ENCODE measurements around the gene SLCO1B1. TPM values are rescaled to one million over a fixed set of nuclear protein-coding genes. Genes with fewer than 3 reads are reported as not detected.
A peak's percentile ranks its signal among the peaks of the same experiment; 100 is the strongest.

SLCO1B1 gene
- total RNA-seq, 1 donor from 2014 or later, result 0.21 TPM

DNA sequence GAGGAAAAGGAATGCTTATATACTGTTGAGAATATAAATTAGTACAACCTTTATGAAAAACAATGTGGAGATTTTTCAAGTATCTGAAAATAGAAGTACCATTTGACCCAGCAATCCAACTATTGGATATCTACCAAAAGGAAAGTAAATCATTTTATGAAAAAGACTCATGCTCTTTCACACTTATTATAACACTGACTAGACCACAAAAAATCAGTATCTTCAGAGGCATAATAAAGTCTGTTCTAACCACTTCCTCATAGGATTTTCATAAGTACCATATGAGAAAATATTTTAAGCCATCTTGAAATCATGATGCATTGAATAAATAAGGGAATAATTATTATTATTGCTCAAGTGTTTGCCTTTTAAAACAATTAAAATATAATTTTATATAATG, 90.8 kb downstream of the SLCO1B1 start:
- no peak for DNase-seq (ENCODE audit: low read depth, low spot score)
- Mint-ChIP-seq H3K4me1 (peaks cover 4% of the 10 kb centered on the region), H3K27ac (ENCODE audit: unreplicated experiment) (no peak overlapping the region), H3K27me3 (ENCODE audit: low read depth) (no peaks in the 10 kb centered on the region), H3K9me3 (peaks cover 3% of the 10 kb centered on the region), H3K36me3 (ENCODE audit: low read depth) (no peaks in the 10 kb centered on the region), H3K4me3 (no peak overlapping the region)
- TF ChIP-seq, protein P1, sequence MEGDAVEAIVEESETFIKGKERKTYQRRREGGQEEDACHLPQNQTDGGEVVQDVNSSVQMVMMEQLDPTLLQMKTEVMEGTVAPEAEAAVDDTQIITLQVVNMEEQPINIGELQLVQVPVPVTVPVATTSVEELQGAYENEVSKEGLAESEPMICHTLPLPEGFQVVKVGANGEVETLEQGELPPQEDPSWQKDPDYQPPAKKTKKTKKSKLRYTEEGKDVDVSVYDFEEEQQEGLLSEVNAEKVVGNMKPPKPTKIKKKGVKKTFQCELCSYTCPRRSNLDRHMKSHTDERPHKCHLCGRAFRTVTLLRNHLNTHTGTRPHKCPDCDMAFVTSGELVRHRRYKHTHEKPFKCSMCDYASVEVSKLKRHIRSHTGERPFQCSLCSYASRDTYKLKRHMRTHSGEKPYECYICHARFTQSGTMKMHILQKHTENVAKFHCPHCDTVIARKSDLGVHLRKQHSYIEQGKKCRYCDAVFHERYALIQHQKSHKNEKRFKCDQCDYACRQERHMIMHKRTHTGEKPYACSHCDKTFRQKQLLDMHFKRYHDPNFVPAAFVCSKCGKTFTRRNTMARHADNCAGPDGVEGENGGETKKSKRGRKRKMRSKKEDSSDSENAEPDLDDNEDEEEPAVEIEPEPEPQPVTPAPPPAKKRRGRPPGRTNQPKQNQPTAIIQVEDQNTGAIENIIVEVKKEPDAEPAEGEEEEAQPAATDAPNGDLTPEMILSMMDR (conservative IDR thresholded peaks at IDR 0.05), result no peak

DNA sequence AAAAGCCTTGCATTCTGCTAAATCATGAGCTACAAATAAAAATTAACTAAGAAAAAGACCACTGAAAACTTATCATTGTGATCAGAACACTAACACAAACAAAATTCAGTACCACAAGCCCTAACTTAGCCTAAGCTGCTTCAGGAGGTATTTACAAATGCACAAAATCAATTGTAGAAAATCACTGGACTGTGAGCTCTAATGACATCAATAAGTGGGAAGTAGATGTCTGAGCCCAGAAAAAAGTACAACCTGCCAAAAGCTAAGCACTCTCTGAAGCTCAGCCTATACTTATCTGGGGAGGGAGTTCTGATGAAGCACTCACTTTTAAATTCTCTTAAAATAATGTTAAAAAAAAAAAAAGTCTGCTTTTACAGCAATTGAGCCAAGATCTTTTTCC, 92.9 kb downstream of the SLCO1B1 start:
- no peaks in the 10 kb centered on the region for H3K27me3 Mint-ChIP-seq (ENCODE audit: low read depth)
- H3K9me3 Mint-ChIP-seq, result peaks cover 3% of the 10 kb centered on the region
- TF ChIP-seq, protein P1 (conservative IDR thresholded peaks at IDR 0.05), result no peak
- H3K4me3 Mint-ChIP-seq, result no peak overlapping the region
- no peak for DNase-seq (ENCODE audit: low read depth, low spot score)
- H3K4me1 Mint-ChIP-seq, result peaks cover 4% of the 10 kb centered on the region
- H3K36me3 Mint-ChIP-seq (ENCODE audit: low read depth), result peaks cover 2% of the 10 kb centered on the region
- no peak overlapping the region for H3K27ac Mint-ChIP-seq (ENCODE audit: unreplicated experiment)

DNA sequence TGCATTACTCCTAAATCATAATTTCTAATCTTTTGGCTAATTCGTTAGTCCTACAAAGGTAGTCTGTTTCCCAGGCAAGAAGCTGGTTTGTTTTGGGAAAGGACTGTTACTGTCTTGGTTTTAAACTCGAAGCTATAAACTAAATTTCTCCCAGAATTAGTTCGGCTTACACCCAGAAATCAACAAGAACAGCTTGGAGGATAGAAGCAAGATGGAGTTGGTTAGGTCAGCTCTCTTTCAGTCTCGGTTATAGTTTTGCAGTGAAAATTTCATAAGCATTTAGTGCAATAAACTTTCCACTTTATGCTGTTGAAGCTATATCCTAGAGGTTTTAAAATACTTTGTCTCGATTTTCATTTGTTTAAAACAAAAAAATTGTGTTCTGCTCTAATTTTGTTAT, 103.4 kb downstream of the SLCO1B1 start:
- TF ChIP-seq, protein P1 (conservative IDR thresholded peaks at IDR 0.05), result no peak
- Mint-ChIP-seq H3K27ac (ENCODE audit: unreplicated experiment) (no peak overlapping the region), H3K4me3 (no peak overlapping the region), H3K4me1 (no peaks in the 10 kb centered on the region), H3K36me3 (ENCODE audit: low read depth) (peaks cover 6% of the 10 kb centered on the region), H3K9me3 (no peaks in the 10 kb centered on the region), H3K27me3 (ENCODE audit: low read depth) (no peaks in the 10 kb centered on the region)
- no peak for DNase-seq (ENCODE audit: low read depth, low spot score)

DNA sequence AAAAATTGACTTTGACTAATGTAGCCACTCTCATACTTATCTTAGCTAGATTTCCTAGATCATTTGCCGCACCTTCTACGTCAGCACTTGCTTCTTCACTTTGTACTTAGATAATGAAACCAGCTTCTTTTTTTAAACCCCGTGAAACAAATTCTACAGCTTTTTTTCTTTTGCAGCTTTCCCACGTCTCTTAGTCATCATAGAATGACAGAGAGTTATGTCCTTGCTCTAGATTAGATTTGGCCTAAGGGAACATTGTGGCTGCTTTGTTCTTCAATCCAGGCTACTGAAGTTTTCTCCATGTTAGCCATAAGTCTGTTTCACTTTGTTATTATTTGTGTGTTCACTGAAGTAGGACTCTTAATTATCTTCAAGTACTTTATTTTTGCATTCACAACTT, 108.9 kb downstream of the SLCO1B1 start:
- H3K27me3 Mint-ChIP-seq (ENCODE audit: low read depth), result no peaks in the 10 kb centered on the region
- H3K4me3 Mint-ChIP-seq, result no peak overlapping the region
- TF ChIP-seq, protein P1 (conservative IDR thresholded peaks at IDR 0.05), result no peak
- H3K36me3 Mint-ChIP-seq (ENCODE audit: low read depth), result peaks cover 9% of the 10 kb centered on the region
- no peak for DNase-seq (ENCODE audit: low read depth, low spot score)
- no peaks in the 10 kb centered on the region for H3K4me1 Mint-ChIP-seq
- no peak overlapping the region for H3K27ac Mint-ChIP-seq (ENCODE audit: unreplicated experiment)
- peaks cover 2% of the 10 kb centered on the region for H3K9me3 Mint-ChIP-seq

DNA sequence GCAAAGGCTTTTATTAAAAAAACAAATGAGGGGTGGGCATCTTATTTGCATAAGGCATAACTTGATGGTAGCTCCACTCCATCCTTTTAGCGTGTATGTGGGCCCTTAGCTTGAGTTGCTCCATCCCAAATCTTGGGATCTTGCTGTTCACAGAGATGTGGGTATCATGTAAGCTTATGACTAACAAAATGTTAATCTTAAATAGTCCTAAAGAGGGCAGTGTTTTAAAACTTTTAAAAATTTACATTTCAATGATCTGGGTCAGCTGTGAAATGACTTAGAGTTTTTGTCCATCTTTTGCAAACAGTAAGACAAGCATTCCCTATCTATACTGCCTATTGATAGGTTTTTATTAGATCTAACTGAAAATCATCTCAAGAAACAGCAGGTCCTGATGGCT, 117.7 kb downstream of the SLCO1B1 start:
- H3K9me3 Mint-ChIP-seq, result no peaks in the 10 kb centered on the region
- no peaks in the 10 kb centered on the region for H3K4me1 Mint-ChIP-seq
- DNase-seq (ENCODE audit: low read depth, low spot score), result no peak
- TF ChIP-seq, protein P1 (conservative IDR thresholded peaks at IDR 0.05), result peak; percentile 61
- H3K27me3 Mint-ChIP-seq (ENCODE audit: low read depth), result no peaks in the 10 kb centered on the region
- H3K4me3 Mint-ChIP-seq, result no peak overlapping the region
- H3K27ac Mint-ChIP-seq (ENCODE audit: unreplicated experiment), result no peak overlapping the region
- H3K36me3 Mint-ChIP-seq (ENCODE audit: low read depth), result no peaks in the 10 kb centered on the region

DNA sequence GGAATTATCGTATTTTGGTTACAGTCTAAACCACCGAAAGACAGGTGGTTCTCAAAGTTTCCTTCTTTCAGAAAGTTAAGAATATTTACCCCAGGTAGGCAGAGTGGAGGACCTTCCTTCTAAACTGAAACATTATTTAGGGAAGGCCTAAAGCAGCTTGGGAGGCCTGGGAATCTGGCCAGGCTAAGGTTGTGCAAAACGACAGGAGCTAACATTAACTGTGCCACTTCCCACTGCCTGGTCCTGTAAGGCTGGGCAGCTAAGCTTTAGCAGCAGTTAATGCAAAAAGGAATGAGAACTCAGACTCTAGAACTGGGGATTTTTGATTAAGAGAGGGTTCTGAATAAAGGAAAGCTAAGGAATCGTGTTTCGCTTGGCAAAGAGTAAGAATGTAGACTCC, 121.1 kb downstream of the SLCO1B1 start:
- H3K4me1 Mint-ChIP-seq, result no peaks in the 10 kb centered on the region
- peaks cover under 1% of the 10 kb centered on the region for H3K9me3 Mint-ChIP-seq
- DNase-seq (ENCODE audit: low read depth, low spot score), result no peak
- no peak overlapping the region for H3K27ac Mint-ChIP-seq (ENCODE audit: unreplicated experiment)
- TF ChIP-seq, protein P1 (conservative IDR thresholded peaks at IDR 0.05), result no peak
- H3K4me3 Mint-ChIP-seq, result no peak overlapping the region
- peaks cover under 1% of the 10 kb centered on the region for H3K36me3 Mint-ChIP-seq (ENCODE audit: low read depth)
- H3K27me3 Mint-ChIP-seq (ENCODE audit: low read depth), result no peaks in the 10 kb centered on the region

All from neural crest cell (in vitro differentiated cells).